HG02588 (cell line): ENCODE measurements around the gene MARCHF3.

Source experiments
- ATAC-seq: cut with Tn5 transposase; IDR thresholded peaks from one replicate; pipeline ENCODE4 v1.9.1; 2021; ENCODE audit warnings: mild to moderate bottlenecking, moderate library complexity; ENCODE audit not compliant: unreplicated experiment

MARCHF3 gene

DNA sequence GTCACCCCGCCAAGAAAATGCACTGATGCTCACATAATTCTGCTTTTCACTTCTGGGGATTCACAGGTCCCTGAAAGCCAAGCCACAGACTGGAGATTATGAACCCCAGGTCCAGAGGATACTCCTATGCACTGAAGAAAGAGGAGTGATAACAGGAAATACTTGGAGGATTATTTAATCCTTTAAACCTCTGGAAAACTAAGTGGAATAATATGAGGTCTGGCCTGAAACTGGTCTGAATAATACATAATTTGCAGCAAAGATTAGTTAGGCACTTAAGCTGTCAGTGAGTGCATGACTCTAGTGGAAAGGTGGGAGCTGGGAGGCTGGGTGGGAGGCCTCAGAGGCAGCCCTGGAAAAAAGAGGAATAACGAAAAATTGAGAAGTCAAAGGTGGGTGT lies 45.7 kb downstream of the MARCHF3 start:
- ATAC-seq = no peak

DNA sequence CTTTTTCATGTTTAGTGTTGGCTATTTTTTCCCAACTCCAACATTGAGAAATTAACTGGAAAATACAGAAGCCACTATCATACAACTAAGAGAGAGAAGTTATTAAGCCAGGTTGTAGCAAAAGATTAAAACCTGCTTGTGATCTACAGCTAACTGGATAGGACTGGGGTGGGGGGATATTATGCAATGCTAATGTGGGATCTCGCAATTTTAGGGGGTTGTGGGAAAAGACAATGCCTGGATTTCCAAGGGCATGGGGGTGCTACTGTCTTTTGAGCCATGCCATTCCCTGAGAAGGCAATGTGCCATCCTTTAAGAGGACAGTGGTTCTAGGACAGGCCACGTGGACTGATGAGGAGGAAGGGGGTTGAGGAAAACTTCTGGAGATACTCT lies 46.5 kb downstream of the MARCHF3 start:
- no peak for ATAC-seq

DNA sequence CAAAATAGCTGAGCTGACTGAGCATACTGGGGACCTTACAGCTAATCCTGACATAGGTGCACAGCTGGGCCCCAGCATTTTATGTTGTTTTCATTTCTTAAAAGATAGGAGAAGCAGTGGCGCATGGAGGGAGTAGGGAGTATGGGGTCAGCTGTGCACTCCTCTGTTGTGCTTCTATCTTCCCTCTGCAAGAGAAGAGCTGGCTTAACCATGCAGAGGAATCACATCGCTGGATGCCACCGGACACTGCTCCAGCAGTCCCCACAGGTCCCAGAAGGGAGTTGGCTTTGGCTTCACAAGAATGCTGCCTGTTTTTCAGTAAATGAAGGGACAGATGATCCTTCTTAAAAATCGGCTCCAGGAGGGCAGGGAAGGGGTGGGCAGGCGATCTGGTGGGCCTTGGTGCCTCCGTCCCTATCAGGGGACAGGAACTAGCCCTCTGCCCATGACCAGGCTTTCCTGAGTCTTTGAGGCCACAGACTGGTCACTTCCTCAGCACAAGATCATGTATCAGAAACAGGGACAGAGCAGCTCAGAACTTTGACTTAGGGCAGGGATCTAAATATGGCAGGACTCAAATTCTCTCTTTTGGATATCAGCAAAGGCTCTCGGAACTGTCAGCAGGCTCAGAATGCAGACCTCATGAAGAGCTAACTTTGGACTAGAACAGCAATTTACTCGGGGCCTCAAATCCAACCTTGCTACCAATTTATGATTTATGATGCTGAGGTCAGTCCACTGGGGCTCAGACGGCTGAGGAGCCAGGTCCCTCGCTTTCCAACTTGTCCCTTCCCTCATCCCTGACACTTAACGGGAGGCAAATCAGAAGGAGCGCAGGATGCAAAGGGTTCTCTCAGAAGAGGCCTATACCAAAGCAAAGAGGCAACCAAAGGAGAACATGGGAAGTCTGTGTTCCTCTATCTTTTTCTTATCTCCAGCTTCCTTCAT lies 47.2 kb downstream of the MARCHF3 start:
- no peak for ATAC-seq

DNA sequence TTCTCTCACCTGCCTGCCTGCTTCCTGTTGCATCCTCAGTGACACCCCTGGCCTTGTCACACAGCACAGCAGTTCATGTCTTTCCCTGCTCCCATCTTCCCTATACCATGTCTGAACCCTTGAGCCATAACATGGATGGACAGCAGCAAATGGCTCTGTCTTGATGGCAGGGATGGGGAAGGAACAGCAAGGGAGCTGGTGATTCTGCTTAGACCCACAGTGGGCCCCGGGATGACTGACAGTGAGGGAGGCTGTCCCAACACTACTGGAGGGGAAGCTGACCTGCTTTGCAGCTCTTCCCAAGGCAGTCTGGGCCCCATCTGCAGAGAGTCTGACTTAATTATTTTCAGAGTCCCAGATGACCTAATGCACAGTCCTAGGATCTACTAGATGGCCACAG lies 48.2 kb downstream of the MARCHF3 start:
- no peak for ATAC-seq

DNA sequence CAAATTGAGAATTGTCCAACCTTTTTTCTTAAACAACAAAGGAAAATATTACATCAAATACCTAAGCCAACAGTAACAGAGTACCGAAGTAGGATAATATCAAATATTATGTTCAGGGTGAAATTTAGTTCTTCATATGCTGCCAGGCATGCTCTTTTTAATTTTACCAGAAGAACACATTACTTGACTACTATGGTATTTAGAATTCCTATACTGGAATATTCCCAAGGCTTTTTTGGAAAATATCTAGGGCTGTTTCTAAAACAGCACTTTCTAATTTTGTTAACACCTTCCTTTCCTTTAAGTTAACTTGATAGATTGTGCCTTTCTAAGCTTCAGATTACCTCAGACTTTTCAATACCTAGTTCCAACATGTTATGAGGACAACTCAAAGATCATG lies 48.7 kb downstream of the MARCHF3 start:
- ATAC-seq = no peak

DNA sequence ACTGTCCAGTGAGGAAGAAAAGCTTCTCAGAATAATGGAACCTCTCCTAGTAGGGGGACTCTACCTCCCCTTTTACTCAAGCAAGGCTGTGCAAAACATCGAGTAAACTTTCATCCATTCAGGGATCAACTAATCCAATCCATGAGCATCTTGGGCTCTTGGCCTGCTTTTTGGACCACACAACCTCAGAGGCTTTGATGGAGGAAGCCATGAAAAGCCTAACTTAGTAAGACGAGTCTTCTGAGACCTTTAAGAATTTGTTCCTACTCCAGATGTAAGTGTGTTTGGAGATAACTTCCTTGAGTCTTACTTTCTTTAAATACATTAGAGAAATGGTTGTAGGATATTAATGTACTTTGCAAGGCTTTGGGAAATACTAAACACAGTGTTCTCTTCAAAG lies 49.1 kb downstream of the MARCHF3 start:
- no peak for ATAC-seq

DNA sequence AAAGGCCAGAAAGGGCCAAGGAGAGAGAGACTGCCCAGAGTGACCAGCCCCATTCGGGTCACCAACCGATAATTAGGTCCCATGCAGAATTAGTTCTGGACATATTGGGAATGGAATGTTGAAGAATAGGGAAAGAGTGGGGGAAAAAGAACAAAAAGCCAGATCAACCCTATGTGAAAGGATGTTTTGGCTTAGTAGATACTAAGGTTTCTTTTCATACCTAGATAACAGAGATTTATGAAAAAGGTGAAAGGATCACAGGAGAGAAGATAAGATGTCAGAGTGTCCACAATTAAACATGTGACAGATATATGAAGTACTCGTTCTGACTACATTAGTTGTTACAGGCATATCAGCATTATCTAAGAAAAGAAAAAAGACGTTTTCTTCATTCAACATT lies 52.1 kb downstream of the MARCHF3 start:
- no peak for ATAC-seq

DNA sequence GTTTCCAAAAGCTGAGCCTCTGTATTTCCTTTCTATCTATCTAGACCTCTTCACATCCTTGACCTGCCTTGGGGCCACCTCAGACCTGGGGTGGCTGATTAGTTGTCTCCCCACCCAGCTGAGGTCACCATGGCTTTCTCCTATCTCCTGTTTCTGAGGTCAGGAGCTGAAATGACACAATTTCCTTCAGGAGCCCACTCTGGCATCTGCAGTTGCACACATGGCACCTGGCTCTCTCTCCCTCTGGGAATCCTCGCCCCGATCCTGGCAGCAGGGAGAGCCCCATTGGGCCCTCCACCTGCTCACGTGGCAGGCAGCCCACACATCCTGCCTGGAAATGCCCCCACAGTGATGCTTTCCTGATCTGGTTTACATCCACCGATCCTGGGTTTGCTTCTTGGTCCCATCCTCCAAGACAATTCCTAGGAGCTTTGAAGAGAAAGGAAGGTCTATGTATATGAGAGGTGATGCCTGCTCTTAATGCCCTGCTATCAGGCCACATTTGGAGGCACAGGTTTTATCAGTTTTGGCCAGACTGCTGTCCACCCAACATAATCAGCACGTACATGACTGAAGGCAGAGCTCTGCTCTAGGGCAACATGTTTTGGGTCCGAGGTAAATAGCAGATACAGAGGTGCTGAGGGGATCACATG lies 53.7 kb downstream of the MARCHF3 start:
- no peak for ATAC-seq

DNA sequence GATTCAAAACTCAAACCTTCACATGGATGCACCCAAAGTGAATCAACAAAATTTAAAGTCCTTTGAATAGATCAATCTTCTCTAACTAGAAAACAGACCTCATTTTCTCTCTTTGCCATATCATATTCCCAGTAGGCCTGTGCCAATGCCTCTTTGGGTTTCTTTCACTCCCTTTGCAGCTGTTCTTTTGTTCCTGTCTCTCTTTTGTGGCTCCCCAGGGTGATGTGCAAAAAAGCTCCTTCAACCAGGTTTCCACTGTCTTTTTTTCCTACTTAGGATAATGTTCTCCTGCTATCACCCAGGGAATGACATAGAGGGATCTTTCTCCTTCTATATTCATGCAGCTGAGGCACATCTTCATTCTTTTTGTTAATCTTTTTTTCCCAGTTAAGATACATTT lies 54.6 kb downstream of the MARCHF3 start:
- no peak for ATAC-seq

DNA sequence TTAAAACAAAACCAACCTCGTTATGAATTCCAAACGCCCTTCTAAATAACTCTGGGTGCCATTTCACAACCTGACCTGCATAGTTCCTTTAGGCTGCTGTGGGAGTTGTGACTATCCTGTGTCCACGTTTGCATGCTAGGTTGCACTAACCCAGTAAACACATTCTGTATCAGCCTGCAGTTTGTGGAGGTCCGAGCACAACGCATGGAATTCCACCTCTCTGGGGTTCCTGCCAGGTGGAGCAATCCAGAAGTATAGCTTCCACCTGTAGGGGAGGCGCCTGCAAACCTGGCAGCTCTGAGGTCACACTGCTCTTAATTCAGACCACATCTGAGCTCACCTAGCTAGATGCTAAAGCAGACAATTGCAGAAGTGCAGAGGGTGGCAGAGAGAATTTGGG lies 57.2 kb downstream of the MARCHF3 start:
- no peak for ATAC-seq

DNA sequence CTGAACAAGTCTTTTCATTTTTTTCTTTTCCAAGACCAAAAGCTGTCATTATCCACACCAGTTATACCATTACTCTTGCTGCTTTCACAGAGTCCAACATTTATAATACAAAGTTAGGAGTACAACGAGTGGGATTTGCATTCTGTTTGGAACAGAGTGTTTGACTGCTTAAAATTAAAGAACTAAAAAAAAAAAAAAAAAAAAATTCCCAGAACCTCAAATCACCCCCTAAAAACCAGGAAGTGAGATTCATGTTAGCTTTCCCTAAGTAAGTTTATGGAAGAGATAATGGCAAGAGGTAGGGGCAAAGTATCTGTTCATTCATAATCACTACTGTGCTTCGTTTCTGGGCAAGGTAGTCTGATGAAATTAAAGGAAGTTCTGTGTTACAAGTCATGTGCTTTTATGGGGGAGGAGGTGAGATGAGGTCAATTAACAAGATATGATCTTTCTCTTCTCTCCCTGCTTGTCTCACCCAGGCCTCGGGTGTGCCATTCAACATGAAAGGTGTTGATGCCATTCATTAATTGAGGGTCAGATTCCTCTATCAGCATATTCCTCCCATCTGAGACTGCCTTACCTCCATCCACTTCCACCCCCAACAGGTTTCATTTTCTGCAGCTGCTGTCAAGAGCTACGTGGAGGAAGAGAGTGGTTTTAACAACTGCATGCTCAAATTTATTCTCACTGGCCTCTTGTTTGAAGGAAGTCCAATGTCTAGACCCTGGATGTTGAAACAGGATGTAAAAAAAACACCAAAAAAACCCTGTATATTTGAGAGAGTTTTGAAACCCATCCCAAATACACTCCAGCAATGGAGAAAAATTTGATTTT lies 58.1 kb downstream of the MARCHF3 start:
- peak; percentile 69 for ATAC-seq

DNA sequence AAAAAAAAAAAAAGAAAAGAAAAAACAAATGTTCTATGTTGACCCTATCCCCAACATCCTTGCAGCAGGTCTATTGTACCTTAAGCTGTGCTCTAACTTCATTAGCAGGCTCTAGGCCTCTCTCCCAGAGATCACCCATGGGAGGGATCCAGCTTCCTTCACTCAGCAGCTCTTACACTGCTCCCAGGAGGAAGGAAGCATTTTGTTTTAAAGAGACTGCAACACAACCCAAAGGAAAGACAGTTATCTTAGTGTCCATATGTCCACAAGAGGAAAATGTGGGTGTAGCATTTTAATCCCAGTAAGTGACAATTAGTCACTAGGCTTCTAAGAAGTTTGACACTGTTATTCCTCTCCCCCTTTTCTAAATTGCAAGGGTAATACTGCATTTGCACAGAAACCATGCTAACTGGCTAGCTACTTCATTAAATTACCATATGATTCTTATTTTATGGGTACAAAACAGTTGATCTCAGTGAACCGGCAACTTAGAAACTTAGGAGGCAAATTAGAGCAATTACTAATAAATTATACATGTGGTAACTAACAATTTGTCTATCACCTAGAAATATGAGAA lies 58.8 kb downstream of the MARCHF3 start:
- no peak for ATAC-seq

DNA sequence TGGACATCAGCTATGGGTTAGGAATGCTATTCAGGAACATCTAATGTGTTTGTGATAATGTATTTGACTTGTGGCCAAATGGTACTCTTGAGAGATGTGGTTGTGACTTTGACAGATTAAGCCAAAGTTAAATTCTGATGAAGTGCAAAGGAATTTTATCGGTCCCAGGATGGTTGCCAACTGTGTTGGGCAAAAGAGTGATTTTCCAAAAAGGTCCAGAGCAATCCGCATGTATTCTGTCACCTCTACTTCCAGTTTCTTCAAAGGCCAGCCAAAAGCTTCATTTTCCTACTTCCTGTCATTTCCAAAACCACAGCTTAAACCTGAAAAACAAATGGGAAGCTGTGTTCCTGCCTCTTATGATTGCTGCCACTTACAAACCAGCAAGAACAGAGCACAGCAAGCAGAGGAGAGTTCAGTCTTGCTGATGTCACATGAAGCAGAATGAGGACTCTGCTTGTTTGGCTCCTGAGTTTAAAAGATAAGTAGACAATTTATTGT lies 59.8 kb downstream of the MARCHF3 start:
- ATAC-seq = no peak

DNA sequence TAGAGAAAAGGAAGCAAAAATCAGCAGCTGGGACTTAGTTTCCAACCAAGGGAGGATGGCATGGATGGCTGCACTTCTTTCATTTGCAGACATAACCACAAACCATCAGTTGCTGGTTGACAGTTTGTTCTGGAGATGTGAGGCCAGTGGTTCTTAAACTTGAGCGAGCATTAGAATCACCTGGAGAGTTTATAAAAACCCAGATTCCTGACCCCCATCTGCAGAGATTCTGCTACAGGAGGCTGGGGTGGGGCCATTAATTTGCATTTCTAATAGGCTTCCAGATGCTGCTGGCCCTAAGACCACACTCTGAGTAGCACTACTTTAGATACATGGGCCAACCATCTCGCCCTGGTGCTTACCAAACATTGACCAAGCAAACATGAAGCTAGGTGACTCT lies 60.8 kb downstream of the MARCHF3 start:
- no peak for ATAC-seq

DNA sequence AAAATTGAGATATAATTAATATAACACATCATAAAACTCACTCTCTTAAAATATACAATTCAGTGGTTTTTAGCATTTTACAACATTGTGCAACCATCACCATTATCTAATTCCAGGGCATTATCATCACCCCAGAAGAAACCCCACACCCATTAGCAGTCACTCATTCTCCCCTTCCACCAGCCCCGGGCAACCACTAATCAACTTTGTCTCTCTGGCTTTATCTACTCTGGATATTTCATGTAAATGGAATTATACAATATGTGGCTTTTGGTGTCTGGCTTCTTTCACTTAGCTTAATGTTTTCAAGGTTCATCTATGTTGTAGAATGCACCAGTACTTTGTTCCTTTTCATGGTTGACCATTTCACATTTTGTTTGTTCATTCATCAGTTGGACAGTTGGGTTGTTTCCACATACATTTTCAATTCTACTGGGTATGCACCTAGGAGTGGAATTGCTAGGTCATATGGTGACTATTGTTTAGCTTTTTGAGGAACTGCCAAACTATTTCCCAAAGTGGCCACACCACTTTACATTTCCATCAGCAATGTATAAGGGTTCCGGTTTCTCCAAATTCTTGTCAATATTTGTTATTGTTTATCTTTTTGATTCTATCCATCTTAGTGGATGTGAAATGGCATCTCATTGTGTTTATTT lies 62.4 kb downstream of the MARCHF3 start:
- ATAC-seq = no peak

DNA sequence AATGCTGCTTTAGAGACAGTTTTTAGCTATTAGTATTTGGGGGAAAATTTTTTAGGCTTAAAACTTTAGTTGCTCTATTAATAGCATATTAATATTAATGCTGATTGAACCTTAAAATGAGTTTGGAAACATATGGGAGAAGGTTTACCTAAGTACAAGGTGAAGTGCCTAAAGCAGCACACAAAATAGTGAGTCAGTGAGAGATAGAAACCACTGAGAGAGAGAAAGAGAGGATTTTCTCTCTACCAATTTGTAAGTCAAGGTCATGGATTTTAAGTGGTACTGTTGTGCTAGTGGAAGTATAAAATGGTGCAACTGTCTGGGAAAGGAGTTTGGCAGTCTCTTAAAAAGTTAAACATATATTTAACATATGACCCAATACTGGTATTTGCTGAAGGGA lies 64.9 kb downstream of the MARCHF3 start:
- ATAC-seq = no peak

DNA sequence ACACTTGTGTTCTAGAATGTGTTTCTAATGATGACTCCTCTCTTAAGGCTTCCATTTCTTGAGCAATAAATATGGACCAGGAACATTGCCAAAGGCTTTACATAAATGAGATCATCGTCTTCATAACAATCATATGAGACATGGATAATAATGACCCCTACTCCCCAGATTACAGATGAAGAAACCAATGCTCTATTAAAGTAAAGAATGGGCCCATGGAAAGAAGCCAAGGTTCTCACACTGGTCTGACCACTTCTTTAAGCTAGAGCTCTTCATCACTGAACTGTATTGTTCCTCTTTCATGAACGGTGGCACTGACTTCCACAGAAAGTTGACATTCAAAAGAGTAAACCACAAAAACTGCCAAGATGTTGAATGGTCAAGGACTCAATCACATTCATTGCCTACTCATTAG lies 65.3 kb downstream of the MARCHF3 start:
- peak; percentile 43 for ATAC-seq

DNA sequence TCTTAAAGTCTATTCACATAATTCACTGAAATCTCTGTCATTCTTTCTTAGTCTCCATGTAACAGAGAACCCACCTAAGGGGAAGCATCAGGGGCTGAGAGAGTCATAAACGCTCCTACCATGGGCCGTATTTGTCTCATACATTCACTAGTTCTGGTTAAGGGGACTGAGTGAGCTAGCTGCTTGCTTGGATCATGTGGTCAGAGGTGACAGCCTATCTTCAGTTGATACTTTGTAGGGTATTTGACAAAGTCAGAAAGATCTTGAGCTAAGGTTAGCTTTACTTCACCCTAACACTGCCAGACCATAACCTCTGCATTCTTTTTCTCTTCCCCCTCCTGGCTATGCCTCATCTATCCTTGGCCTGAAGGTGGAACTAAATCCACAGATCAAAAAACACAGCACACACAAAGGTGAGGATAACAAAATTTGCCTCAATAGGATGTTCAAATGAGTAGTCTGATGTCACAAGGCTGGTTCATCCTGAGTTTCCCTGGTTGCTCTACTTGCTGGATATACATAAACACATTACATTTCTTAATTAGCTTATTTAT lies 66.5 kb downstream of the MARCHF3 start:
- ATAC-seq = no peak

DNA sequence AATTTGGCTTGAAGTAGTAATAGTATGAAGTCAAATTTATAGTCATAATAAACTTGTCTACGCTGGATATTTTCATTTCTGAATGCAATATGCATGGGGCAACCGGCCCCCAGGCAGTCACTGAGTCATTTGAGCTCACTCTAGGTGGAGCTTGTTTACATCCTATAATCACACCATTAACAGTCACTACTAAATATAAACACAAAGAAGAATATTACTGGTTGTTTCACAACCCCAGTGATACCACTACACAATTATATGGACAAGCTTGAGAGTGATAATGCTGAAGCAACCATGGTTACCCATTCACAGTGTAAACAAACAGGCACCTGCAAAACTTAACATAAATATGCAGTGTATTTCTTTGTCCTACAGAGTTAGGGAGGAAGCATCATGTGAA lies 68.7 kb downstream of the MARCHF3 start:
- ATAC-seq = peak; percentile 63

DNA sequence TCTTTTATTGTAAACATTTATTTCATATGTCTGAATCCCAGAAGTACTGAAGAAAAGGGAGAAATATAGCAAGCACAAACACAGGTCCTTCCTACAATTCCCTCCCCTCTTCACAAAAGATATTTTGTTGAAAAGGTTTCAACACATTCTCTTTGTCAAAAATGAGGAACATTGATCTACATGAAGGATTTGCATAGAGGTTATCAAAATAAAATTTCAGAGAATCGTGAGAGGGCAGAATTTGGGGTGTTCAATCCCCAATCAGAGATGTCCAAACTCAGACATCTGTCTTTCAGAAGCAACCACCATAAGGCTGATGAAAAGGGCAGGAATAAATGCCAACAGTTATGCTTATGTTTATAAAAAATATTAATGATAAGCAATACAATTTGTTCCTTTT lies 69.2 kb downstream of the MARCHF3 start:
- no peak for ATAC-seq
